Mucosa of descending colon (tissue), 3 donors: ENCODE measurements around the gene CABLES2. TPM values are rescaled to one million over a fixed set of nuclear protein-coding genes. Genes with fewer than 3 reads are reported as not detected.

Experiments used
- ATAC-seq: fragments of 200-7000 bp; cut with Tn5 transposase; one replicate; pipeline ENCODE4 v1.9.1; 2020; ENCODE audit warnings: mild to moderate bottlenecking, moderate library complexity
- DNase-seq, 3 donors: peaks; one replicate each; pipeline ENCODE4 v3.0.0-alpha.2; 2020
- H3K36me3 ChIP-seq: fragments of 200-600 bp; one replicate; pipeline ENCODE4 v1.8.0; 2021; ENCODE audit warnings: low read depth, mild to moderate bottlenecking
- H3K4me1 ChIP-seq: fragments of 200-600 bp; one replicate; pipeline ENCODE4 v1.8.0; 2021; ENCODE audit warnings: low read depth, mild to moderate bottlenecking
- H3K4me3 ChIP-seq: fragments of 200-600 bp; one replicate; pipeline ENCODE4 v1.8.0; 2021; ENCODE audit warnings: mild to moderate bottlenecking
- H3K9me3 ChIP-seq: fragments of 200-600 bp; one replicate; pipeline ENCODE4 v1.8.0; 2021; ENCODE audit warnings: mild to moderate bottlenecking
- intact Hi-C, 2 donors: fragments of 100-400 bp; cut with DNase I in 1 of 2; cut with micrococcal nuclease in 1 of 2; formaldehyde crosslinking; loops; one replicate each; pipeline versions ENCODE4 v1.11.0 to v1.11.1; 2022; cut with DNase I, micrococcal nuclease
- long read RNA-seq, 2 donors: library from polyadenylated mRNA; unstranded; transcript quantifications; one replicate each; pipeline ENCODE4 v2.0.0, GENCODE V29; 2019 to 2021
- total RNA-seq, 3 donors: library from RNA; stranded (reverse); fragmentation: NEBNext Ultra II Directional in 2 of 3; extraction: Animal tissue kit (Norgen Biotek cat#: 25700) in 2 of 3; gene quantifications; one replicate each; pipeline versions ENCODE4 v1.2.1 to v1.2.4, GENCODE V29; 2021 to 2023
- TF ChIP-seq, protein P1 (sequence below): fragments of 200-600 bp; IDR thresholded peaks from one replicate; pipeline ENCODE4 v1.8.0; 2022; ENCODE audit warnings: antibody characterized with exemption, mild to moderate bottlenecking
- donor health status: DM: no; HTN: no; CAD: no; lungs with moderate emphysema.
- donor health status: DM: no; HTN: no; CAD: no.
- donor health status: DM: no; HTN: yes; CAD: no.

Gene CABLES2, protein sequence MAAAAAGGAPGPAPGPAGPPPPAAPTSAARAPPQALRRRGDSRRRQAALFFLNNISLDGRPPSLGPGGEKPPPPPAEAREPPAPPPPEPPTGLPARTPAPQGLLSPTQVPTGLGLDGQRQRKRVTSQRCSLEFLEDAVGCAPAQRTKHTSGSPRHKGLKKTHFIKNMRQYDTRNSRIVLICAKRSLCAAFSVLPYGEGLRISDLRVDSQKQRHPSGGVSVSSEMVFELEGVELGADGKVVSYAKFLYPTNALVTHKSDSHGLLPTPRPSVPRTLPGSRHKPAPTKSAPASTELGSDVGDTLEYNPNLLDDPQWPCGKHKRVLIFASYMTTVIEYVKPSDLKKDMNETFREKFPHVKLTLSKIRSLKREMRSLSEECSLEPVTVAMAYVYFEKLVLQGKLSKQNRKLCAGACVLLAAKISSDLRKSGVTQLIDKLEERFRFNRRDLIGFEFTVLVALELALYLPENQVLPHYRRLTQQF
- total RNA-seq, result 1 to 10 TPM; 5.4 to 9.3 (median 6.6) TPM
- long read RNA-seq, donor 1, transcript CABLES2-201 (10 exons, 3,785 nt), result major isoform, 7 of 9 reads
- long read RNA-seq, donor 1, partial matches to known transcripts, result 0 of 9 reads
- long read RNA-seq, donor 1, other reads (novel, unspliced or antisense), result 2 of 9 reads
- long read RNA-seq, donor 2, result 0 reads

GRCh38 chr20:62407221-62407992 is at the start of gene CABLES2:
CABLES2 (minus strand) TSS chr20:62407285; CDS start chr20:62407276, 9 bp downstream.
- ATAC-seq, result peak; percentile 83
- intact Hi-C loops, result no loop called here
- H3K4me1 ChIP-seq, result peaks cover 38% of the 10 kb centered on the region

GRCh38 chr20:62455929-62456328 is 48.8 kb upstream of the CABLES2 start:
- Histone ChIP-seq H3K4me1 (no peaks in the 10 kb centered on the region), H3K9me3 (no peaks in the 10 kb centered on the region), H3K4me3 (no peak overlapping the region), H3K36me3 (no peaks in the 10 kb centered on the region)
- no peak for ATAC-seq
- no peak for DNase-seq
- TF ChIP-seq, protein P1, sequence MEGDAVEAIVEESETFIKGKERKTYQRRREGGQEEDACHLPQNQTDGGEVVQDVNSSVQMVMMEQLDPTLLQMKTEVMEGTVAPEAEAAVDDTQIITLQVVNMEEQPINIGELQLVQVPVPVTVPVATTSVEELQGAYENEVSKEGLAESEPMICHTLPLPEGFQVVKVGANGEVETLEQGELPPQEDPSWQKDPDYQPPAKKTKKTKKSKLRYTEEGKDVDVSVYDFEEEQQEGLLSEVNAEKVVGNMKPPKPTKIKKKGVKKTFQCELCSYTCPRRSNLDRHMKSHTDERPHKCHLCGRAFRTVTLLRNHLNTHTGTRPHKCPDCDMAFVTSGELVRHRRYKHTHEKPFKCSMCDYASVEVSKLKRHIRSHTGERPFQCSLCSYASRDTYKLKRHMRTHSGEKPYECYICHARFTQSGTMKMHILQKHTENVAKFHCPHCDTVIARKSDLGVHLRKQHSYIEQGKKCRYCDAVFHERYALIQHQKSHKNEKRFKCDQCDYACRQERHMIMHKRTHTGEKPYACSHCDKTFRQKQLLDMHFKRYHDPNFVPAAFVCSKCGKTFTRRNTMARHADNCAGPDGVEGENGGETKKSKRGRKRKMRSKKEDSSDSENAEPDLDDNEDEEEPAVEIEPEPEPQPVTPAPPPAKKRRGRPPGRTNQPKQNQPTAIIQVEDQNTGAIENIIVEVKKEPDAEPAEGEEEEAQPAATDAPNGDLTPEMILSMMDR, result no peak
- intact Hi-C loops, result no loop called here

More at GRCh38 chr20:62407221-62407992, at the start of gene CABLES2:
- no peaks in the 10 kb centered on the region for H3K36me3 ChIP-seq
- DNase-seq, result peak; percentile 93 to 96 (median 95)
- peak within 1 kb of the TSS; percentile 56 for H3K4me3 ChIP-seq
- H3K9me3 ChIP-seq, result no peaks in the 10 kb centered on the region
- TF ChIP-seq, protein P1, result no peak

DNA sequence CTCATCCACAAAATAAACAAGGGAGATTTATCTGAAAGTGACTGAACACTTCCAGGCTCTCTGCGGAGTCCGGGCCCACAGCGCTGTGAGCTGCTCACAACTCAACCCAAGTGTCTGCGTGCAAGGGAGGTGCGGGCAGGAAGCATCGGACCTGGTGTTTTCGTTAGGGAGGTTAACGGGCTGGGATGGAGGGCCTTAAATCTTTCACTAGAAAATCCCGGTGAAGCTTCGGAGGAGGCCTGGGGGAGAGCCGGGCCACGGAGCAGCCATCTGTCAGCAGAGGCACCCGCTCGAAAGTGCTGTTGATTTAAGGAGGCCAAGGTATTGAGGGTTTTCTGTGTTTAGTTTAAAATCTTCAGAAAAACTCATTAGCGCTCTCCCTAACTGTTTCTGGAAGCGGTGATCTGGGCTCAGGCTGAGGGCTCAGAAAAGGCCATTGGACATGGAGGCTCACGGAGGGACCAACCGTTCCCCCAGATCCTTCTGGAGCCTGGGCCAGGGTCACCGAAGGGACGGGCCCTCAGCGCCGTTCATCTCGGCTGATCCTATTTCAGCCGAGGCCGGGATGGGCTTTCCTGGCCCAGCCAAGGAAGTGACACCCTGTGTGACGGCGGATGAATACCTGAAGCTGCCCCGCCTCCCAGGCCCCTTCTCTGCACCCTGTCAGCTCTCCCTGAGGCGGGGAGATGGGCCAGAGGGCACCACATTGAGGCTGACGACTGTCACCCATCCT is 48.0 kb upstream of the CABLES2 start:
- TF ChIP-seq, protein P1, result no peak
- DNase-seq (no peak), ATAC-seq (no peak)
- H3K4me3 ChIP-seq, result no peak overlapping the region
- H3K4me1 ChIP-seq, result peaks cover 4% of the 10 kb centered on the region
- intact Hi-C loops, result no loop called here
- no peaks in the 10 kb centered on the region for H3K9me3 ChIP-seq
- no peaks in the 10 kb centered on the region for H3K36me3 ChIP-seq

DNA sequence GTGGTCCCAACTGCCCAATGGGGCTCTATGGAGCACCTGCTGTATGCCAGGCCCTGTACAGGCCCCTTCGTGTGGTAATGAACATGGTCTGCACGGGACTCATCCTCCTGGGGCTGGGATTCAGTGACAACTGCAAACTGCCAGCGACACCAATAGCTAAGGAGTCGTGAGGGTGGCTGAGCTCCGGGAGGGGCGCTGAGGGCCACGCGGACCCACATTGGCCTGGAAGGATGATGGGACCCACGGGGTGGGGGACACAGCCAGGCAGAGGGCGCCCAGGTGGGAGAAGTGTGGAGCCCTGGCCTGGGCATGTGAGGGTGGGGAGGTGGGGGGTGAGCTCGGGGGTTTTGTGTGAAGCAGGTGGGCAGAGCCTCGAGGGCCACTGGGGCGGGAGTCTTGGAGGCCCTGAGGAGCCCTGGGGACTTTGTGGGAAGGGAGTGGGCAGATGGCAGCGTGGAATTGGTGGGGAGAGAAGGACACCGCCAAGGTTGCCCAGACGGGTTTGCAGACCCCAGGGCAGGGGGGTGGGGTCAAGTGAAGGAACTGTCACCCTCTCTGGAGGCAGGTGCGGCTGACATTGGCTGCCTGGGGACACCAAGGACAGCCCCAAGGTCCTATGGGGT is 46.2 kb upstream of the CABLES2 start:
- Histone ChIP-seq H3K9me3 (no peaks in the 10 kb centered on the region), H3K4me1 (peaks cover 5% of the 10 kb centered on the region), H3K36me3 (no peaks in the 10 kb centered on the region), H3K4me3 (no peak overlapping the region)
- intact Hi-C loops, result no loop called here
- no peak for DNase-seq
- TF ChIP-seq, protein P1, result no peak
- ATAC-seq, result no peak
